Astrocyte (in vitro differentiated cells and primary cell): ENCODE data around the gene POTEI.
"Not testable (repeated sequence)": the region's sequence is repeated elsewhere in the genome, so short reads cannot be mapped to it uniquely, and the experiment has no call there.

Experiments
- EZH2 ChIP-seq: IDR thresholded peaks from 2 replicates; pipeline ENCODE4 v1.6.1; 2012; ENCODE audit warnings: mild to moderate bottlenecking, low read length, inconsistent platforms; ENCODE audit not compliant: insufficient read depth
- TF ChIP-seq, protein P1 (sequence below): IDR thresholded peaks from 2 replicates; pipeline ENCODE4 v1.5.1; 2011; ENCODE audit warnings: low read depth, mild to moderate bottlenecking, inconsistent platforms, low read length, moderate library complexity; ENCODE audit not compliant: insufficient read depth

DNA sequence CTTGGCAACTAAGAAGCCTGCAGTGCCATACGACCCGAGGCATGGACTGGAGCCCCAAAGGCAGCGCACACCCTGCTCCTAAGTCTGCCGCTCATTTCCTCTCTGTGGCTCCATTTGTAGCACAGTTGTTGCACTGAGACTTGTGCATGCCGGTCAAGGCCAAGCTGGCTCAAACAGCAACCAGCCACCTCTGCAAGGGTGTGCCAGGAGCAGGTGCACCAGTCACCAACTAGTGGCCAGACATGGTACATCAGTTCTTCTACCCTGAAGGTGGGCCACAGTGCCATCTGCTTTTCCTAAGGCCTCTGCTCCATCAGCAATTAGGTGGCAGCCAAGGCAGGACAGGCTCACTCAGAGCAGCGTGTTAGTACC is 54.4 kb downstream of the POTEI start:
- TF ChIP-seq, protein P1, sequence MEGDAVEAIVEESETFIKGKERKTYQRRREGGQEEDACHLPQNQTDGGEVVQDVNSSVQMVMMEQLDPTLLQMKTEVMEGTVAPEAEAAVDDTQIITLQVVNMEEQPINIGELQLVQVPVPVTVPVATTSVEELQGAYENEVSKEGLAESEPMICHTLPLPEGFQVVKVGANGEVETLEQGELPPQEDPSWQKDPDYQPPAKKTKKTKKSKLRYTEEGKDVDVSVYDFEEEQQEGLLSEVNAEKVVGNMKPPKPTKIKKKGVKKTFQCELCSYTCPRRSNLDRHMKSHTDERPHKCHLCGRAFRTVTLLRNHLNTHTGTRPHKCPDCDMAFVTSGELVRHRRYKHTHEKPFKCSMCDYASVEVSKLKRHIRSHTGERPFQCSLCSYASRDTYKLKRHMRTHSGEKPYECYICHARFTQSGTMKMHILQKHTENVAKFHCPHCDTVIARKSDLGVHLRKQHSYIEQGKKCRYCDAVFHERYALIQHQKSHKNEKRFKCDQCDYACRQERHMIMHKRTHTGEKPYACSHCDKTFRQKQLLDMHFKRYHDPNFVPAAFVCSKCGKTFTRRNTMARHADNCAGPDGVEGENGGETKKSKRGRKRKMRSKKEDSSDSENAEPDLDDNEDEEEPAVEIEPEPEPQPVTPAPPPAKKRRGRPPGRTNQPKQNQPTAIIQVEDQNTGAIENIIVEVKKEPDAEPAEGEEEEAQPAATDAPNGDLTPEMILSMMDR: not testable (repeated sequence)
- not testable (repeated sequence) for TF ChIP-seq EZH2
